IMR-90 (cell line): ENCODE data around the gene IPMK. TPM values are rescaled to one million over a fixed set of nuclear protein-coding genes. Genes with fewer than 3 reads are reported as not detected.

Source experiments
- polyA plus RNA-seq, 3 experiments: library from polyadenylated mRNA; depleted of rRNA; stranded (reverse); fragments of >200 nt; gene quantifications; 2 replicates each; pipeline ENCODE4 v1.2.3, GENCODE V29; 2012; ENCODE audit warnings: low replicate concordance in 1 of 3
- total RNA-seq: library from RNA; depleted of rRNA; stranded (reverse); fragments of >200 nt; gene quantifications from 2 replicates; pipeline ENCODE4 v1.2.3, GENCODE V29; 2012; rRNA removed

The IPMK gene
- total and polyA plus RNA-seq, 2 of the 4 experiments (the other 2 are of a cell fraction), result 0.89 to 2.0 TPM

Other genes with a start within 250 kb of the IPMK start
- 25.8 and 34.6 TPM in 2 replicates for gene CISD1, start 1.3 kb upstream of the IPMK start, total RNA-seq
- gene CISD1, start 1.3 kb upstream of the IPMK start, polyA plus RNA-seq (2012; rRNA removed), result 25.7 and 28.2 TPM in 2 replicates
- 9.1 and 15.8 TPM in 2 replicates for gene UBE2D1, start 67.1 kb upstream of the IPMK start, total RNA-seq
- gene UBE2D1, start 67.1 kb upstream of the IPMK start, polyA plus RNA-seq (2012; rRNA removed), result 9.5 and 9.7 TPM in 2 replicates
- 16.7 and 26.1 TPM in 2 replicates for gene TFAM, start 117.5 kb upstream of the IPMK start, total RNA-seq
- 7.6 and 8.7 TPM in 2 replicates for gene TFAM, start 117.5 kb upstream of the IPMK start, polyA plus RNA-seq (2012; rRNA removed)
- 38.9 and 42.5 TPM in 2 replicates for gene BICC1, start 245.0 kb upstream of the IPMK start, total RNA-seq
- gene BICC1, start 245.0 kb upstream of the IPMK start, polyA plus RNA-seq (2012; rRNA removed), result 5.1 and 5.7 TPM in 2 replicates